ENCODE data around the gene ZFP36L2. TPM values are rescaled to one million over a fixed set of nuclear protein-coding genes. Genes with fewer than 3 reads are reported as not detected.

ZFP36L2 gene
- total and polyA plus RNA-seq, 2 experiments from 2014 or later: 13.8 to 78.2 TPM

DNA sequence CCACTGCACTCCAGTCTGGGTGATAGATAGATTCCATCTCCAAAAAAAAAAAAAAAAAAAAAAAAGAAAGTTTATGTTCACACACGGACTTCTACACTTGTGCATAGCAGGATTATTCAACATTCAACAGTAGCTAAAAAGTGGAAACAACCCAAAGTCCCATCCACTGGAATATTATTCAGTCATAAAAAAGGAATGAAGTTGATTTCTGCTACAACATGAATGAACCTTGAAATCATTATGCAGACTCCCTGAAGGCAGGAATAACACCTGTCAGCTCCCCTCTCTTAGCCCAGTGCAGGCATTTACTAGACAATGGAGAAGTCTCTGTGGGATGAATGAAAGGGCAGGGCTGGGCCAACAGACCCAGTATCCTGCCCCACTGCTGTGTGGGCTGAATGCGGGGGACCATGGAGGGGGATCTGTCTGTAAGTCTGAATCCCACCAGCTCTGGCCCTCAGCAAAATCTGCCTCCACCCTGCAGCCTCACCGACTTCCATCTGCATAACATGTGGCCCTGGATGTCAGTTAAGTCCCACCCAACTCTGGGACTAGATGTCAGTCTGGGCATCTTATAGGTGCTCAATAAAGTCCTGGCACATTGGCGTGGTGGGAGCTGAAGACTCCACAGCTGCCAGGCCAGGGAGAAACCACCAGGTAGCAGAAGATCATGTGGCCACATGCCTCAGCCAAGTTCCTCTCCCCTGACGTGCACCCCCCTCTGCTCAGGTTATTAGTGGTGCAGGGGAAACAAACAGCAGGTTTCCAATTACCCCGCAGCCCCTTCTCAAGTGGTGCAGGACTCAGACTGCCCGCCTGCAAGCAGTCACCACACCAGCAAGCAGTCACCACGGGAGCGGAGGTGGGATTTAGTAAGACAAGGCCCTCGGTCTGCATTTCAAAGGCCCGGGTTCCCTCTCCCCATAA, 8.9 kb downstream of the ZFP36L2 start:
- peak; percentile 25 for DNase-seq
- Histone ChIP-seq H3K4me1 (ENCODE audit: insufficient read depth) (peaks cover 37% of the 10 kb centered on the region), H3K4me3 (no peak overlapping the region), H3K79me2 (ENCODE audit: insufficient read depth) (peaks cover 8% of the 10 kb centered on the region), H3K9me2 (ENCODE audit: insufficient read depth) (no peaks in the 10 kb centered on the region), H3K36me3 (ENCODE audit: low read depth) (peaks cover 5% of the 10 kb centered on the region), H3K9me3 (ENCODE audit: low read depth) (no peaks in the 10 kb centered on the region), H3K27ac (peak overlapping the region; percentile 93), H3F3A (ENCODE audit: insufficient read depth) (peaks cover 31% of the 10 kb centered on the region), H3K27me3 (replicated peaks; ENCODE audit: insufficient read depth) (no peaks in the 10 kb centered on the region), H2AFZ (peak overlapping the region; percentile 77), H4K20me1 (ENCODE audit: insufficient read depth) (no peaks in the 10 kb centered on the region), H3K9ac (peak overlapping the region; percentile 96), H3K4me2 (ENCODE audit: unreplicated experiment) (peak overlapping the region; percentile 27)
- 46 to 54% methylated on average over 11 of the region's 11 CpGs for WGBS, 2 experiments (ENCODE audit: low coverage in 1 of 2, low lambda C conversion rate in 2 of 2, missing lambda C conversion rate in 2 of 2)
- in situ Hi-C loops (cut with MboI): loop anchor here (10.0 kb wide), 1 partner anchor 73 kb away; no protein-coding TSS in a partner anchor
- TF ChIP-seq EZH2phosphoT487 (IDR thresholded peaks at IDR 0.05; ENCODE audit: insufficient read depth, low read depth) (no peak), EZH2 (IDR thresholded peaks at IDR 0.05; ENCODE audit: insufficient read depth, poor library complexity, severe bottlenecking) (no peak)

DNA sequence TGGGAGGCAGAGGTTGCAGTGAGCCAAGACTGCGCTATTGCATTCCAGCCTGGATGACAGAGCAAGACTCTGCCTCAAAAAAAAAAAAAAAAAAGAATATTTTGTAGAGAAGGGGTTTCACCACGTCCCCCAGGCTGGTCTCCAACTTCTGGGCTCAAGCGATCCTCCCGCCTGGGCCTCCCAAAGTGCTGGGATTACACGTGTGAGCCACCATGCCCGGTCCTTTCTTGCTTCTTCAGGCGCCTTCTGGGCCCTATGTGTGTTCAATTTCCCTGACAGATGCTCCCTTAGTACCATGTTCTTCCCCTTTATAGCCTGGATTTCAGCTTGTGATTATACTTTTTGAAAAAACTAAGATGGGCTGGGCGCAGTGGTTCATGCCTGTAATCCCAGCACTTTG, 9.8 kb downstream of the ZFP36L2 start:
- Histone ChIP-seq H3K9me2 (ENCODE audit: insufficient read depth) (no peaks in the 10 kb centered on the region), H3K27ac (no peak overlapping the region), H3K9ac (no peak overlapping the region), H3K9me3 (ENCODE audit: low read depth) (no peaks in the 10 kb centered on the region), H3K4me3 (no peak overlapping the region), H3K79me2 (ENCODE audit: insufficient read depth) (0 out of 2 replicates have a peak, but pooled peaks cover 3% of the 10 kb centered on the region), H3K4me1 (ENCODE audit: insufficient read depth) (peaks cover 32% of the 10 kb centered on the region), H3K36me3 (ENCODE audit: low read depth) (no peaks in the 10 kb centered on the region), H3K4me2 (ENCODE audit: unreplicated experiment) (no peak overlapping the region), H2AFZ (no peak overlapping the region), H3K27me3 (replicated peaks; ENCODE audit: insufficient read depth) (no peaks in the 10 kb centered on the region), H3F3A (ENCODE audit: insufficient read depth) (peaks cover 22% of the 10 kb centered on the region), H4K20me1 (ENCODE audit: insufficient read depth) (no peaks in the 10 kb centered on the region)
- in situ Hi-C loops (cut with MboI): loop anchor here (10.0 kb wide), 1 partner anchor 72 kb away; no protein-coding TSS in a partner anchor
- DNase-seq: no peak
- TF ChIP-seq EZH2phosphoT487 (IDR thresholded peaks at IDR 0.05; ENCODE audit: insufficient read depth, low read depth) (no peak), EZH2 (IDR thresholded peaks at IDR 0.05; ENCODE audit: insufficient read depth, poor library complexity, severe bottlenecking) (no peak)
- WGBS, 2 experiments (ENCODE audit: low coverage in 1 of 2, low lambda C conversion rate in 2 of 2, missing lambda C conversion rate in 2 of 2): 88 to 89% methylated on average over 8 of the region's 8 CpGs

DNA sequence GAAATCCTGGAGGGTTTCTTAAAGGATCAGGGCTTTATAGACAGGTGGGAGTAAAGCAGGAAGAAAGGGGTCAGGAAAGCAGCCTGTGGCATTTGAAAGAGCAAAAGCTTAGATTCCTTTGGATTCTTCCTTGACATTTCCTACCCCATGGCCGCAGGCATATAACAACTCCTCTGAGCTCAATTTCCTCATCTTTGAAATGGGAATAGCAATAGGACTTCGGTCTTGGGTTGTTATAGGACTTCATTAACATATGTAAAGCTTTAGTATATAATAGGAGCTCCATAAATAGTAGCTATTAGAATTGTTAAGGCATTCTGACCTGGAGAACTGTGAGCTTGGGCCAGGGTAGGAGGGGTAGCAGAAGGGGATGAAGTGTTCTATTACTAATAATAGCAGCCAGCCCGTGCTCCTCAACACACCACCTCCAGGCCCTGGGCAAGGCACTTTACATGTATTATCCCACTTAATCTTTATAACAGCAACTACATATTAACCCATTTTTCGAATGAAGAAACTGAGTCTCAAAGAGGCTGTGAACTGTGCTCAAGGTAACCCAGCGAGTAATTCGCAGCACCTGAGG, 10.6 kb downstream of the ZFP36L2 start:
- Histone ChIP-seq H4K20me1 (ENCODE audit: insufficient read depth) (no peaks in the 10 kb centered on the region), H2AFZ (no peak overlapping the region), H3K27me3 (replicated peaks; ENCODE audit: insufficient read depth) (no peaks in the 10 kb centered on the region), H3K9me3 (ENCODE audit: low read depth) (no peaks in the 10 kb centered on the region), H3K79me2 (ENCODE audit: insufficient read depth) (0 out of 2 replicates have a peak, but pooled peaks cover 3% of the 10 kb centered on the region), H3F3A (ENCODE audit: insufficient read depth) (peaks cover 14% of the 10 kb centered on the region), H3K9ac (no peak overlapping the region), H3K4me2 (ENCODE audit: unreplicated experiment) (no peak overlapping the region), H3K4me3 (no peak overlapping the region), H3K36me3 (ENCODE audit: low read depth) (no peaks in the 10 kb centered on the region), H3K9me2 (ENCODE audit: insufficient read depth) (no peaks in the 10 kb centered on the region), H3K27ac (no peak overlapping the region), H3K4me1 (ENCODE audit: insufficient read depth) (peaks cover 23% of the 10 kb centered on the region)
- no peak for DNase-seq
- TF ChIP-seq EZH2phosphoT487 (IDR thresholded peaks at IDR 0.05; ENCODE audit: insufficient read depth, low read depth) (no peak), EZH2 (IDR thresholded peaks at IDR 0.05; ENCODE audit: insufficient read depth, poor library complexity, severe bottlenecking) (no peak)
- in situ Hi-C loops (cut with MboI): loop anchor here (10.0 kb wide), 1 partner anchor 71 kb away; no protein-coding TSS in a partner anchor
- 84 to 90% methylated on average over 6 of the region's 6 CpGs for WGBS, 2 experiments (ENCODE audit: low coverage in 1 of 2, low lambda C conversion rate in 2 of 2, missing lambda C conversion rate in 2 of 2)

DNA sequence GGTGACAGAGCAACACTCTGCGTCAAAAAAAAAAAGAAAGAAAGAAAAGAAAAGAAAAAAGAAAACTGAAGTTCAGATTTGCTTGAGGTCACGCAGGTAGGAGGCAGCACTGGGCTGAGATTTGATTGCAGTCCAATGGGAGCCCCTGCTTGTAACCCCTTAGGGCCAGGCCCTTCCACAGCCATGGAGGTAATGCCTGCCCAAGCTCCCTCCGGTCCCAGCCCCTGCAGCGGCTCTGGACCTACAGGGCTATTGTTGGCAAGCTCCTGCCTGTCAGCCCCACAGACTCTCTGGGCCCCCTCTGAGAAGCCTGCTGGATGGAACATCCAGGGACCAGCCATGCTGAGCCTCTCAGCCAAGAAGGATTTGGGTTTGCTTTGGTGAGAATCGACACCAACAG, 12.2 kb downstream of the ZFP36L2 start:
- H3K4me1 ChIP-seq (ENCODE audit: insufficient read depth): peaks cover 19% of the 10 kb centered on the region
- no peak overlapping the region for H3K4me3 ChIP-seq
- H3K9me2 ChIP-seq (ENCODE audit: insufficient read depth): no peaks in the 10 kb centered on the region
- in situ Hi-C loops (cut with MboI): loop anchor here (10.0 kb wide), 1 partner anchor 69 kb away; no protein-coding TSS in a partner anchor
- H3K79me2 ChIP-seq (ENCODE audit: insufficient read depth): 0 out of 2 replicates have a peak, but pooled peaks cover 2% of the 10 kb centered on the region
- H4K20me1 ChIP-seq (ENCODE audit: insufficient read depth): no peaks in the 10 kb centered on the region
- no peak for DNase-seq
- no peaks in the 10 kb centered on the region for H3K27me3 ChIP-seq (replicated peaks; ENCODE audit: insufficient read depth)
- 0 out of 2 replicates have a peak, but pooled peaks cover 4% of the 10 kb centered on the region for H3F3A ChIP-seq (ENCODE audit: insufficient read depth)
- H3K9ac ChIP-seq: no peak overlapping the region
- no peak overlapping the region for H2AFZ ChIP-seq
- no peak overlapping the region for H3K4me2 ChIP-seq (ENCODE audit: unreplicated experiment)
- 80 to 87% methylated on average over 5 of the region's 5 CpGs for WGBS, 2 experiments (ENCODE audit: low coverage in 1 of 2, low lambda C conversion rate in 2 of 2, missing lambda C conversion rate in 2 of 2)
- TF ChIP-seq EZH2 (IDR thresholded peaks at IDR 0.05; ENCODE audit: insufficient read depth, poor library complexity, severe bottlenecking) (no peak), EZH2phosphoT487 (IDR thresholded peaks at IDR 0.05; ENCODE audit: insufficient read depth, low read depth) (no peak)
- H3K9me3 ChIP-seq (ENCODE audit: low read depth): no peaks in the 10 kb centered on the region
- H3K27ac ChIP-seq: no peak overlapping the region
- H3K36me3 ChIP-seq (ENCODE audit: low read depth): no peaks in the 10 kb centered on the region

Data from GM23248 (cell line).